Skeletal muscle satellite cell (primary cell): Measurements from ENCODE around the gene MEIOSIN.

Source experiments
- H3K27me3 ChIP-seq: 2 replicates; pipeline ENCODE4 v1.7.0; 2013; ENCODE audit warnings: low read length; ENCODE audit not compliant: control insufficient read depth, insufficient read depth
- H3K36me3 ChIP-seq: 2 replicates; pipeline ENCODE4 v1.7.0; 2013; ENCODE audit warnings: mild to moderate bottlenecking, control low read depth, low read length; ENCODE audit not compliant: insufficient read depth
- H3K4me1 ChIP-seq: 2 replicates; pipeline ENCODE4 v1.7.0; 2013; ENCODE audit warnings: low read length; ENCODE audit not compliant: control insufficient read depth, insufficient read depth
- H3K4me2 ChIP-seq: 2 replicates; pipeline ENCODE4 v1.7.0; 2013; ENCODE audit warnings: mild to moderate bottlenecking, low read length
- H3K4me3 ChIP-seq: 2 replicates; pipeline ENCODE4 v1.7.0; 2013; ENCODE audit warnings: low read length
- H3K9ac ChIP-seq: 2 replicates; pipeline ENCODE4 v1.7.0; 2013; ENCODE audit warnings: mild to moderate bottlenecking, low read depth, low read length, moderate library complexity
- H3K9me3 ChIP-seq: replicated peaks from 2 replicates; pipeline ENCODE4 v1.7.0; 2013; ENCODE audit warnings: mild to moderate bottlenecking, control low read depth, low read length

MEIOSIN gene

GRCh38 chr19:45767881-45768654 is 34.8 kb downstream of the MEIOSIN start:
- Histone ChIP-seq H3K27me3 (peaks cover 3% of the 10 kb centered on the region), H3K36me3 (no peaks in the 10 kb centered on the region), H3K4me3 (peak overlapping the region; percentile 77), H3K9ac (peak overlapping the region; percentile 82), H3K4me1 (peaks cover 26% of the 10 kb centered on the region), H3K4me2 (peak overlapping the region; percentile 96), H3K9me3 (no peaks in the 10 kb centered on the region)

DNA sequence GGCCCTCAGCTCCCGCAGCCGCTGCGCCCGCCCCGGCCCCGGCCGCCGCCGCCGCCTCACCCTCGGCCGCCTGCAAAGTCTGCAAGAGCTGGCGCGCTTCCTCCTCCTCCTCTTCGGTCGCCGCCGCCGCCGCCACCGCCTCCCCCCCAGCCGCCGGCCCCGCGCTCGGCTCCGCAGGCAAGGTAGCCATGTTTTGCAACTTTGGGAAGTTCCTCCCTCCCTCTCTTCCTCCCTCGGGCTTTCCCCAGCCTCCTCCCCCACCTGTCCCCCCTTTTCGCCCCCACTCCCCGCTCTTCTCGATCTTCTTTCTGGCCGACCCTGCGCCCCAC is 35.4 kb downstream of the MEIOSIN start:
- H3K9ac ChIP-seq = peak overlapping the region; percentile 82
- H3K9me3 ChIP-seq = no peaks in the 10 kb centered on the region
- H3K36me3 ChIP-seq = peaks cover 3% of the 10 kb centered on the region
- peak overlapping the region; percentile 77 for H3K4me3 ChIP-seq
- peaks cover 3% of the 10 kb centered on the region for H3K27me3 ChIP-seq
- H3K4me1 ChIP-seq = peaks cover 26% of the 10 kb centered on the region
- H3K4me2 ChIP-seq = peak overlapping the region; percentile 96

DNA sequence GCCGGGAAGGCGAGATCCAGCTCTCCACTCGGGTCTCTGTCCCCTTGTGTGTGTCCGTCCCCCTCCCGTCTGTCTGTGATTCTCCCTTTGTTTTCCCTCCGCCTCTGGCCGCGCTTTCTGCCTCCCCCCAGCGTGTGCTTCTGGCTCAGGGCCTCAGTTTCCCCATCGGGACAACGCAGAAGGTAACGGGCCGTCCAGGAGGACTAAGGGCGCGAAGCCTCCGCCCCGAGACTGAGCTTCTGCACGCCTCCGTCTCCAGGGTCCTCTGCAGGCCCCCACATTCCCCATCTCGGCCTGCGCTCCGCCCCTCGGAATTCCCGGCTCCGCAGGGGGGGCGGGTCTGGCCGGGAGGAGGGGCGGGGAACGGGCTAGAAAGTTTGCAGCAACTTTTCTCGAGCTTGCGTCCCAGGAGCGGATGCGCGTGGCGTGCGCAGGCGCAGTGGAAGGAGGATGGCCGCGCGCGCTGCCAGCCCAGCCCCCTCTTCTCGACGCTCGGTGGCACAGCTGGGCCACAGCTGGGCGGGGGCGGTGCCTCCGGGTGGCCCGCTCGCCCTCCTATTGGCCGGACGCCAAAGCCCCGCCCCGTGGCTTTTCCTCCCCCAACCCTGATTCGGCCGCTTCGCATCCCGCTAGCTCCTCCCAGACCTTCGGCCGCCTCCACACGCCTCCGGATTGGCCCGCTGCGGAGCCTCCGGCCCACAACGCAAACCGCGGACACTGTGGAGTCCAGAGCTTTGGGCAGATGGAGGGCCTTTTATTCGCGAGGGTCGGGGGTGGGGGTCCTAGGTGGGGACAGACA is 35.9 kb downstream of the MEIOSIN start, which contains the start of gene SIX5:
SIX5 (minus strand) TSS at position 269 of the 799 bp plus-strand sequence. CDS start 408 bp downstream, outside the sequence.
- Histone ChIP-seq H3K36me3 (peaks cover 4% of the 10 kb centered on the region), H3K4me2 (peak within 1 kb of the TSS; percentile 96), H3K4me3 (peak within 1 kb of the TSS; percentile 77), H3K4me1 (peaks cover 26% of the 10 kb centered on the region), H3K27me3 (no peaks in the 10 kb centered on the region), H3K9ac (peak within 1 kb of the TSS; percentile 82), H3K9me3 (no peaks in the 10 kb centered on the region)

GRCh38 chr19:45769821-45770191 is 36.6 kb downstream of the MEIOSIN start:
- peak overlapping the region; percentile 72 for H3K9ac ChIP-seq
- H3K27me3 ChIP-seq = no peaks in the 10 kb centered on the region
- H3K4me3 ChIP-seq = peak overlapping the region; percentile 71
- H3K9me3 ChIP-seq = no peaks in the 10 kb centered on the region
- H3K36me3 ChIP-seq = peaks cover 9% of the 10 kb centered on the region
- H3K4me2 ChIP-seq = peak overlapping the region; percentile 96
- H3K4me1 ChIP-seq = peaks cover 26% of the 10 kb centered on the region

DNA sequence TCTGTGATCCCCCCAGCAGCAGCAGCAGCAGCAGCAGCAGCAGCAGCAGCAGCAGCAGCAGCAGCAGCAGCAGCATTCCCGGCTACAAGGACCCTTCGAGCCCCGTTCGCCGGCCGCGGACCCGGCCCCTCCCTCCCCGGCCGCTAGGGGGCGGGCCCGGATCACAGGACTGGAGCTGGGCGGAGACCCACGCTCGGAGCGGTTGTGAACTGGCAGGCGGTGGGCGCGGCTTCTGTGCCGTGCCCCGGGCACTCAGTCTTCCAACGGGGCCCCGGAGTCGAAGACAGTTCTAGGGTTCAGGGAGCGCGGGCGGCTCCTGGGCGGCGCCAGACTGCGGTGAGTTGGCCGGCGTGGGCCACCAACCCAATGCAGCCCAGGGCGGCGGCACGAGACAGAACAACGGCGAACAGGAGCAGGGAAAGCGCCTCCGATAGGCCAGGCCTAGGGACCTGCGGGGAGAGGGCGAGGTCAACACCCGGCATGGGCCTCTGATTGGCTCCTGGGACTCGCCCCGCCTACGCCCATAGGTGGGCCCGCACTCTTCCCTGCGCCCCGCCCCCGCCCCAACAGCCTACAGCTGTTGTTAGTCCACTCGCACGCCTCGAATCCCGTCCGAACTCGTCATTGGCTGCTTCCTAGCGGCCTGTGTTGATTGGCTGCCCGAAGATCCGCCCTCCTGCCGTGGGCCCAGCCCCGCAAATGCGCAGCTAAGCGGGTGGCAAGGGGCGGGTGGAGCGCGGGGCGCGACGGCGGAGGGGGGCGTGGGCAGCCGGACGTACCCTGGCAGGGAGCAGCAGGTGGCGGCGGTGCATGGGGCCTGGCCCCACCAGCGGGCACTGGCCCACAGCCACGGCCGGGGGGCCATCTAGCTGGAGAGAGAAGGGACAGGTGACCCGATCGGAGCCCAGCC is 37.2 kb downstream of the MEIOSIN start:
- Histone ChIP-seq H3K4me3 (peak overlapping the region; percentile 71), H3K4me1 (peaks cover 26% of the 10 kb centered on the region), H3K27me3 (no peaks in the 10 kb centered on the region), H3K4me2 (peak overlapping the region; percentile 96), H3K9ac (peak overlapping the region; percentile 72), H3K36me3 (peaks cover 10% of the 10 kb centered on the region), H3K9me3 (no peaks in the 10 kb centered on the region)

DNA sequence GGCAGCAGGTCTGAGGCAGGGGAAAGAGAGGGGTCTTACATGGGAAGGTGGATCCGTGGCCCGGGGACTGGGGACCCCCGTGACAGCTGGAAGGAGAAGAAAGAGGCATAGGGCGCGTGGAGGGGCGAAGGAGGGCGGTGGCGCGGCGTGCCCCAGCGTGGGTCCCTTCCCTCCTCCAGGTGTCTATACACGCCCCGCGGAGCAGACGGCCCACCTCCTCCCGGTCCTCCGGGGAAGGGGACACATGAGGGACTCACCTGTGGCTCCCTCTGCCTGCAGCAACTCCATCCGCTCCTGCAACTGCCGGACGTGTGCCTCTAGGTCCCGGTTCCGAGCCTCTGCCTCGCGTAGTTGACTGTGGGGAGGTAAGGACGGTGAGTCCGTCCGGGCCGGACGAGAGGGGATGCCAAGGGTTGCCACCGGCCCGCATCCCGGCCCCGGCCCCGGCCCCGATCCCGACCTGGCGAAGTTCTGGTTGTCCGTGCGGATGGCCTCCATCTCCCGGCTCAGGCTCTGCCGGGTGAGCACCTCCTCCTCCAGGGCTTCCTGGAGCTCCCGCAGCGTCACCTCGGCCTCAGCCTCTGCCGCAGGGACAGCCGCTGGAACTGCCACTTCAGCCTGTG is 38.2 kb downstream of the MEIOSIN start:
- Histone ChIP-seq H3K27me3 (no peaks in the 10 kb centered on the region), H3K4me2 (peak overlapping the region; percentile 96), H3K4me3 (no peak overlapping the region), H3K36me3 (peaks cover 11% of the 10 kb centered on the region), H3K9ac (no peak overlapping the region), H3K9me3 (no peaks in the 10 kb centered on the region), H3K4me1 (peaks cover 22% of the 10 kb centered on the region)

DNA sequence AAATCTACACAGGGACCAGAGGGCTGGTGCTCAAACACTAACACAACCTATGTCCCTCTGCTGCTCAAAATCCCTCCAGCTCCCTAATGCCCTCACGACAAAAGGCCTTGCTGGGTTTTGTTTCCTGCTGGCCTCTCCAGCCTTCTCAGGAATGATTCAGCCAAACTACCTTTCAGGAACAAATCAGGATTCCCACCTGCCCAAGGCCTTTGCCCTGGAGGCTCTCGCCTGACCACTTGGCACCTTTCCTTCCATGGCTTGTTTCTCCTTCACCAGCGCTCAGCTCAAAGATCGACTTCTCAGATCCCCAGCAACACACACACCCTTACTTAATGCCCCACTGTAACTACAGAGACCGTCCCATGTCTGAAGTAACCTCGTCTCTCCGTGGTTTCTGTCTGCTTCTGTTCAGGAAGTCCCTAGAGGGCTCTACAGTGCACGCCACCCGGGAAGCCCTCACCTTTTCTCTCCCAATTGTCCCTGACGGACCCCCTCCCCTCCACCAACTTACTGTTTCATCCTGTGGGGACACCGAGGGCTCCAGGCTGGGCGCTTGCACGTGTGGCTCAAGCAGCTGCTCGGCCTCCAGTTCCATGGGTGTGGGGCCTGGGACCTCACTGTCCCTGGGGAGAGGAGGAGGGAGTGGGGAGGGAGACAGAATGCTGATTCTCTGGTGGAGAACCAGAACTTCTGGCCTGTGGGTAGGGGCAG is 39.0 kb downstream of the MEIOSIN start:
- peaks cover 19% of the 10 kb centered on the region for H3K36me3 ChIP-seq
- peaks cover 14% of the 10 kb centered on the region for H3K4me1 ChIP-seq
- H3K9me3 ChIP-seq = no peaks in the 10 kb centered on the region
- no peak overlapping the region for H3K4me2 ChIP-seq
- H3K27me3 ChIP-seq = no peaks in the 10 kb centered on the region
- no peak overlapping the region for H3K4me3 ChIP-seq
- no peak overlapping the region for H3K9ac ChIP-seq

DNA sequence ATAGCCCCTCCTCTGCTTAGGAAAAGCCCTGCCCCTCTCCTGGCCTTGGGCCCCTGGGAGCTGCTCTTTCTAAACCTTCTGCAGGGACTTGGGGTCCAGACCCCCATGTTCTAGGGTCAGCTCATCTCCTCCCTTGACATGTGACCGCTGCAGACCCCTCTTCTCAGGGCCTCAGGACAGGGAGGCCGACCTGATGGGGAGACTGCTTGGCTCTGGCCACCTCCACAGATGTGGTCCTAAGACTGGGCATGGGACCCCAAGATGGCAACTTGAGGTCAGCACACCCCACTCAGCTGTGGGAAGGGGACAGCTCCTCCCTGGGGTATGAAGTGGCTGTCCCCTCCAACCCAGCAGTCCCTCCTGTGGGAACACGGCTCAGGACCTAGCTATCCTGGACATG is 39.7 kb downstream of the MEIOSIN start:
- H3K36me3 ChIP-seq = peaks cover 25% of the 10 kb centered on the region
- no peaks in the 10 kb centered on the region for H3K9me3 ChIP-seq
- no peak overlapping the region for H3K4me2 ChIP-seq
- no peaks in the 10 kb centered on the region for H3K27me3 ChIP-seq
- no peak overlapping the region for H3K4me3 ChIP-seq
- H3K4me1 ChIP-seq = peaks cover 14% of the 10 kb centered on the region
- H3K9ac ChIP-seq = no peak overlapping the region

DNA sequence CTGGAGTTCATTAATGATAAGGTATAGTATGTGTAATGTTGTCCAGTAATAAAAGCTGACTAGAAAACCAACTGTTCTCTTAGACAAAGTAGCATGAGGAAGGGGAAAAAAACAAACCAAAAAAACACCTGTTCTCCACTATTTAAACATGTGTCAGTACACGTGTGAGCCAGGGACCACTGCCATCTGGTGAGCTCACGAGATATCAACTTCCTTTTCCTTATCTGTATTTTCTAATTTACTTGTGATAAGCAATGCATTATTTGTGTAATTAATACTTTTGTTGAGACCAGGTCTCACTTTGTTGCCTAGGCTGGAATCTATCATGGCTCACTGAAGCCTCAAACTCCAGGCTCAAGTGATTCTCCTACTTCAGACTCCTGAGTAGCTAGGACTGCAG is 40.1 kb downstream of the MEIOSIN start:
- Histone ChIP-seq H3K27me3 (no peaks in the 10 kb centered on the region), H3K36me3 (peaks cover 30% of the 10 kb centered on the region), H3K4me1 (peaks cover 14% of the 10 kb centered on the region), H3K9ac (no peak overlapping the region), H3K4me2 (no peak overlapping the region), H3K4me3 (no peak overlapping the region), H3K9me3 (no peaks in the 10 kb centered on the region)

- Histone ChIP-seq H3K27me3 (no peaks in the 10 kb centered on the region), H3K4me2 (no peak overlapping the region), H3K4me3 (no peak overlapping the region), H3K9ac (no peak overlapping the region), H3K9me3 (no peaks in the 10 kb centered on the region), H3K4me1 (peaks cover 10% of the 10 kb centered on the region), H3K36me3 (peaks cover 42% of the 10 kb centered on the region)
These were observed 41.5 kb downstream of the MEIOSIN start for GRCh38 chr19:45774765-45775164.
